Peyer's patch (tissue), 4 donors: ENCODE data around the gene KHDRBS1. TPM values are rescaled to one million over a fixed set of nuclear protein-coding genes. Genes with fewer than 3 reads are reported as not detected.
"Not testable (repeated sequence)": the region's sequence is repeated elsewhere in the genome, so short reads cannot be mapped to it uniquely, and the experiment has no call there.

ENCODE experiments used
- DNase-seq, 3 donors: peaks; one replicate each; pipeline ENCODE4 v3.0.0-alpha.2; 2017 to 2019
- H3K27ac ChIP-seq, 4 donors: fragments of 200-600 bp; sonication (generic); one replicate each; pipeline ENCODE4 v1.5.1; 2016 to 2019
- H3K27me3 ChIP-seq, 2 donors: fragments of 200-600 bp; sonication (generic); one replicate each; pipeline ENCODE4 v1.5.1; 2019
- H3K36me3 ChIP-seq, 3 donors: fragments of 200-600 bp; sonication (generic); one replicate each; pipeline ENCODE4 v1.5.1; 2016 to 2019
- H3K4me1 ChIP-seq, 4 donors: fragments of 200-600 bp; sonication (generic); one replicate each; pipeline ENCODE4 v1.5.1; 2016 to 2019
- H3K4me3 ChIP-seq, 4 donors: fragments of 200-600 bp; sonication (generic); 1 replicate in 3 of 4; 2 replicates in 1 of 4; pipeline ENCODE4 v1.5.1; 2016 to 2019; ENCODE audit warnings: mild to moderate bottlenecking in 1 of 4
- H3K9me3 ChIP-seq, 4 donors: fragments of 200-600 bp; sonication (generic); one replicate each; pipeline ENCODE4 v1.5.1; 2016 to 2019; ENCODE audit warnings: mild to moderate bottlenecking in 1 of 4
- POLR2A ChIP-seq, 2 donors: fragments of 450-650 bp; IDR thresholded peaks; one replicate each; pipeline ENCODE4 v1.5.1; 2017; ENCODE audit warnings: antibody characterized with exemption in 2 of 2, mild to moderate bottlenecking in 2 of 2, moderate library complexity in 2 of 2
- total RNA-seq, 4 donors: library from RNA; depleted of rRNA; stranded (reverse); fragments of >200 nt; gene quantifications; one replicate each; pipeline ENCODE4 v1.1.0, GENCODE V29; 2016
- TF ChIP-seq, protein P1 (sequence below), 6 experiments: fragments of 450-650 bp in 4 of 6; fragments of 200-600 bp in 2 of 6; sonication (generic) in 1 of 6; IDR thresholded peaks; one replicate each; pipeline ENCODE4 v1.5.1; 2017 to 2019; ENCODE audit warnings: antibody characterized with exemption in 6 of 6, mild to moderate bottlenecking in 3 of 6, moderate library complexity in 1 of 6

The KHDRBS1 gene
- total RNA-seq, 4 donors from 2014 or later: 54.2 to 97.4 (median 59.7) TPM

DNA sequence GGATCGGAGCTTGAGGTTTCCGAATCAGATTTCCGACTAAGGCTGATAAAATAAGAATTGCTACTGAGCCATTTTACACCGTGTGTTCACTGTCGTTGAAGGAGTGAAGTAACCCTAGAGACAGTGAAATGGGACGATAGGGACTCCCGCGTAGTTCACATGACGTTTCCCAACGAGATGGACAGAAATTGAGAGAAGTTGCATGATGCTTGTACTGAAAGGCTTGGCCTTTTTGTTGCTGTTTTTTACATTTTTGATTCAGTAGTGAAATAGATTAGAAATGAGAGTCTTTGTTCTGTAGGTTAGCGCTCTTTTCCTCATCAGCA is 1.2 kb downstream of the KHDRBS1 start:
- TF ChIP-seq POLR2A (IDR thresholded peaks at IDR 0.05): no peak
- TF ChIP-seq, protein P1, sequence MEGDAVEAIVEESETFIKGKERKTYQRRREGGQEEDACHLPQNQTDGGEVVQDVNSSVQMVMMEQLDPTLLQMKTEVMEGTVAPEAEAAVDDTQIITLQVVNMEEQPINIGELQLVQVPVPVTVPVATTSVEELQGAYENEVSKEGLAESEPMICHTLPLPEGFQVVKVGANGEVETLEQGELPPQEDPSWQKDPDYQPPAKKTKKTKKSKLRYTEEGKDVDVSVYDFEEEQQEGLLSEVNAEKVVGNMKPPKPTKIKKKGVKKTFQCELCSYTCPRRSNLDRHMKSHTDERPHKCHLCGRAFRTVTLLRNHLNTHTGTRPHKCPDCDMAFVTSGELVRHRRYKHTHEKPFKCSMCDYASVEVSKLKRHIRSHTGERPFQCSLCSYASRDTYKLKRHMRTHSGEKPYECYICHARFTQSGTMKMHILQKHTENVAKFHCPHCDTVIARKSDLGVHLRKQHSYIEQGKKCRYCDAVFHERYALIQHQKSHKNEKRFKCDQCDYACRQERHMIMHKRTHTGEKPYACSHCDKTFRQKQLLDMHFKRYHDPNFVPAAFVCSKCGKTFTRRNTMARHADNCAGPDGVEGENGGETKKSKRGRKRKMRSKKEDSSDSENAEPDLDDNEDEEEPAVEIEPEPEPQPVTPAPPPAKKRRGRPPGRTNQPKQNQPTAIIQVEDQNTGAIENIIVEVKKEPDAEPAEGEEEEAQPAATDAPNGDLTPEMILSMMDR (IDR thresholded peaks at IDR 0.05): no peak
- Histone ChIP-seq H3K27ac (peak overlapping the region; percentile 98 to 100 (median 99)), H3K9me3 (peaks cover 0 to 5% (median 0%) of the 10 kb centered on the region in 4 donors), H3K4me3 (peak overlapping the region; percentile 94 to 97 (median 96)), H3K36me3 (no peaks in the 10 kb centered on the region), H3K4me1 (peaks cover 0 to 36% (median 6%) of the 10 kb centered on the region in 4 donors), H3K27me3 (no peaks in the 10 kb centered on the region)
- DNase-seq: no peak

DNA sequence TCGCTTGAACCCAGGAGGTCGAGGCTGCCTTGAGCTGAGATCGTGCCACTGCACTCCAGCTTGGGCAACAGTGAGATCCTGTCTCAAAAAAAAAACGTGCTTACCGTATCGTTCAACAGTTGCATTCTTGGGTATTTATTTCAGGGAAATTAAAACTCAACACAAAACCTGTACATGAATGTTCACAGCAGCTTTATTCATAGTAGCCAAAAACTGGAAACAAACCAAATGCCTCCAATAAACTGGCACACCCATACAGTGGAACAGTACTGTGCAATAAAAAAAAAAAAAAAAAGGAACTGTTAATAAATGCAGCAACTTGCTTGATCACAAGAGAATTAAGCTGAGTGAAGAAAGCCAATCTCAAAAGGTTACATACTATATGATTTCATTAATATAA is 6.7 kb downstream of the KHDRBS1 start:
- peak overlapping the region in 1 of 4 donors; percentile 3 for H3K27ac ChIP-seq
- peaks cover 0 to 17% (median 0%) of the 10 kb centered on the region in 3 donors for H3K36me3 ChIP-seq
- H3K9me3 ChIP-seq: no peaks in the 10 kb centered on the region
- H3K27me3 ChIP-seq: no peaks in the 10 kb centered on the region
- H3K4me3 ChIP-seq: no peak overlapping the region
- peaks cover 3 to 56% (median 14%) of the 10 kb centered on the region in 4 donors for H3K4me1 ChIP-seq
- TF ChIP-seq, protein P1 (IDR thresholded peaks at IDR 0.05): no peak
- no peak for TF ChIP-seq POLR2A (IDR thresholded peaks at IDR 0.05)
- DNase-seq: no peak

DNA sequence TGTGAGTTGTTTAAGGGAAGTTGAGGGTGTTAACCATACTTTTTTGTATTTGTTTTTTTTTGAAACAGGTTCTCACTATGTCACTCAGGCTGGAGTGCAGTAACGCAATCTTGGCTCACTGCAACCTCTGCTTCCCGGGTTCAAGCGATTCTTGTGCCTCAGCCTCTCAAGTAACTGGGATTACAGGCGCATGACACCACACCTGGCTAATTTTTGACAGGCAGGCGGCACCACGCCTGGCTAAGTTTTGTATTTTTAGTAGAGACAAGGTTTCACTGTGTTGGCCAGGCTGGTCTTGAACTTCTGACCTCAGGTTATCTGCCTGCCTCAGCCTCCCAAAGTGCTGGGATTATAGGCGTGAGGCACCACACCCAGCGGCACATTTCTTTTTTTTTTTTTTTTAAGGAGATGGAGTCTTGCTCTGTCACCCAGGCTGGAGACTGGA is 7.9 kb downstream of the KHDRBS1 start:
- not testable (repeated sequence) for H3K4me3 ChIP-seq, H3K9me3 ChIP-seq, DNase-seq, H3K27ac ChIP-seq, H3K27me3 ChIP-seq
- peaks cover 0 to 17% (median 0%) of the 10 kb centered on the region in 3 donors for H3K36me3 ChIP-seq
- H3K4me1 ChIP-seq: peaks cover 3 to 43% (median 11%) of the 10 kb centered on the region in 4 donors

DNA sequence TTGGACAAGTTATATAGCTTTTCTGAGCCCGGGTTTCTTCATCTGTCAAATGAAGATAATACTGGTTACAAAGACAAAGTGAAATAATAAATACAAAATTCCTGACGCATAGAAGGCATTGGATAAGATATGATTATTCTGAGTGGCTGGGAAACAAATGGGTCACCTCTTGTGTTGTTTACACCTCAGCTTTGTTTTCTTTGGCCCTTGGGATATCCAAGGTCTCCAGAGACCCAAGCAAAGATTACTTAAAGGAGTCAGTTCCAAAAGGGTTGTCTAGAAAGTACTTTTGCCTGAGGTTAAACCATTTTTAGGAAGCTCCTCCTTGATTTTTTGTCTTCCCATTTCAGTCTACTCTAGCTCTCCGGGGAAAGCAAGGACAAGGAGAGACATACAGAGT is 9.7 kb downstream of the KHDRBS1 start:
- Histone ChIP-seq H3K36me3 (peaks cover 0 to 17% (median 0%) of the 10 kb centered on the region in 3 donors), H3K27ac (no peak overlapping the region), H3K4me3 (no peak overlapping the region), H3K4me1 (peaks cover 3 to 40% (median 11%) of the 10 kb centered on the region in 4 donors), H3K27me3 (no peaks in the 10 kb centered on the region), H3K9me3 (no peaks in the 10 kb centered on the region)
- TF ChIP-seq POLR2A (IDR thresholded peaks at IDR 0.05): no peak
- TF ChIP-seq, protein P1 (IDR thresholded peaks at IDR 0.05): no peak
- DNase-seq: no peak

DNA sequence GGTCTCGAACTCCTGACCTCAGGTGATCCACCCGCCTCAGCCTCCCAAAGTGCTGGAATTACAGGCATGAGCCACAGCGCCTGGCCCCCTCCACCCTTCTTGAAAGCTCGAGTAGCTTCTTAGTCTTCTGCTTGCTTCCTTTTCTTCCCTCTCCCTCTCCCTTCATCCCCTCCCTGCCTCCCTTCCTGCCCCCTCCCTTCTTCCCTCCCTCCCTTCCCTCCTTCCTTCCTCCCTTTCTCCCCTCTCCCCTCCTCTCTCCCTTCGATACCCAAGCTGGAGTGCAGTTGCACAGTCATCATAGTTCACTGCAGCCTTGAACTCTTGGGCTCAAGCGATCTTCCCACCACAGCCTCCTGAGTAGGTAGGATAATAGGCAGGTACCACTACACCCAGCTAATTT is 11.8 kb downstream of the KHDRBS1 start:
- Histone ChIP-seq H3K4me3 (no peak overlapping the region), H3K4me1 (peaks cover 0 to 27% (median 3%) of the 10 kb centered on the region in 4 donors), H3K36me3 (peaks cover 0 to 17% (median 0%) of the 10 kb centered on the region in 3 donors), H3K27me3 (no peaks in the 10 kb centered on the region), H3K27ac (no peak overlapping the region), H3K9me3 (no peaks in the 10 kb centered on the region)
- TF ChIP-seq POLR2A (IDR thresholded peaks at IDR 0.05): no peak
- TF ChIP-seq, protein P1 (IDR thresholded peaks at IDR 0.05): no peak
- DNase-seq: no peak

DNA sequence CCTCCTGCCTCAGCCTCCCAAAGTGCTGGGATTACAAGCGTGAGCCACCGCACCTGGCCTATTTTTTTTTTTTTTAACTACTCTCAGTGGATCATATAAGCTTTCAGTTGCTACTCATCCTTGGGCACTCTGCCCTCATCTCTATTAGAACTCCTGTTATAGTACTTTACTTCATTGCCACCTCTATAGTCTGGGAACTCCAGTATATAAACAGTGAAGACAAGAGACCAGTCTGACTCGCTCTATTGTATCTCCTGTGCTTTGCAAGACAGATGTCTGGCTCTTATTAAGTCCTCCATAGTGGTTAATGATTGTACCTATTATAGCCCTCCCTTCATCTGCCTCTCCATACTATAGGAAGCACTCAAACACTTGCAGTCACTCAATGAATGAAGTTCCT is 15.1 kb downstream of the KHDRBS1 start:
- Histone ChIP-seq H3K4me1 (peaks cover 0 to 25% (median 0%) of the 10 kb centered on the region in 4 donors), H3K27me3 (no peaks in the 10 kb centered on the region), H3K4me3 (no peak overlapping the region), H3K36me3 (peaks cover 0 to 26% (median 0%) of the 10 kb centered on the region in 3 donors), H3K9me3 (no peaks in the 10 kb centered on the region), H3K27ac (no peak overlapping the region)
- DNase-seq: no peak
- TF ChIP-seq, protein P1 (IDR thresholded peaks at IDR 0.05): no peak
- TF ChIP-seq POLR2A (IDR thresholded peaks at IDR 0.05): no peak
